ENCODE data around the gene CISD3. TPM values are rescaled to one million over a fixed set of nuclear protein-coding genes. Genes with fewer than 3 reads are reported as not detected.
A peak's percentile ranks its signal among the peaks of the same experiment; 100 is the strongest.

Gene CISD3
- total RNA-seq, 4 donors from 2014 or later = 6.8 to 12.7 (median 10.1) TPM

DNA sequence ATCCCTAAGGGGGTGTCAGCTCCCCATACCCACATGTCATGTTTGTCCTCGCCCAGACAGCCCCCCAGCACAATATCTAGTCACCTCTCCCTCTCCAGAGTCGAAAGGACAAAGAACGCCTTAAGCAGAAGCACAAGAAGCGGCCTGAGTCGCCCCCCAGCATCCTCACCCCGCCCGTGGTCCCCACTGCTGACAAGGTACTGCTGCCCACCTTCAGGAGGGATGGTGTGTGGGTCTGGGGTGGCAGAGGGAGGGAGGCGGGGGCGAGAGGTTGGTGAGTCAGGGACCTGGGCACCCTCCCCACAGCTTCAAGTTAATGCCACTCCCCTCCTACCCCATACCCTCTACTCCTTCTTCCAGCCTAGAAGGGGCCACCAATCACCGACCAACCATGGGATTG is 17.5 kb upstream of the CISD3 start:
- WGBS = 94% methylated on average over 5 of the region's 10 CpGs

DNA sequence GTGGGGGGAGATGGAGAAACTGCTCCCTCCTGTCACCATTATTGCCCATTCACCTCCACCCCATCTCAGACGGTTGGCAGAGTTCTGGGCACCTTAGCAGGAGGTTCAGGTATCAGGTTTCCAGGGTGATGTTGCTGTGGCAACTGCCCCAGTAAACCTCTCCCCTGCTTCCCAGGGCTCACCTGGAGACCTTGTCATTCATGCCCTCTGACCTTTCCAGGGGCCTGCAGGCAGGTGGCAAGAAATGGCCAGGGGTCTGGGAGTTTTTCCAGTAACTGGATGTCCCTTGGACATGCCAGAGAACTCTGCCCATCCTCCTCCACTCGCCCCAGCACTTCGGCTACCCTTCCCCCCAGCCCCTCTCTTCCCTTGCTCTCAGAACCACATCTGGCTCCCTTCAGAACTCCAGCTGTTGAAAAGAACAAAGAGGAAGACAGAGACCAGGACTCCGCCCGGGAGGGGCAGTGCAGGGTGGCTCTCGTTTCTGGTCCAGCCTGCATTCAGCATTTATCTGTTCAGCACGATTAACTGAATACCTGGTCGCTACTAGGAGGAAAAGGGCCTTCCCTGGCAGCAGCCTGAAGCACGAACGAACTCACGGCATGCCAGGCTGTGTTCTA is 16.6 kb upstream of the CISD3 start:
- DNase-seq (ENCODE audit: low spot score in 2 of 2) = no peak
- H3K9me3 ChIP-seq = no peaks in the 10 kb centered on the region
- no peak overlapping the region for H3K27ac ChIP-seq
- TF ChIP-seq, protein P1, sequence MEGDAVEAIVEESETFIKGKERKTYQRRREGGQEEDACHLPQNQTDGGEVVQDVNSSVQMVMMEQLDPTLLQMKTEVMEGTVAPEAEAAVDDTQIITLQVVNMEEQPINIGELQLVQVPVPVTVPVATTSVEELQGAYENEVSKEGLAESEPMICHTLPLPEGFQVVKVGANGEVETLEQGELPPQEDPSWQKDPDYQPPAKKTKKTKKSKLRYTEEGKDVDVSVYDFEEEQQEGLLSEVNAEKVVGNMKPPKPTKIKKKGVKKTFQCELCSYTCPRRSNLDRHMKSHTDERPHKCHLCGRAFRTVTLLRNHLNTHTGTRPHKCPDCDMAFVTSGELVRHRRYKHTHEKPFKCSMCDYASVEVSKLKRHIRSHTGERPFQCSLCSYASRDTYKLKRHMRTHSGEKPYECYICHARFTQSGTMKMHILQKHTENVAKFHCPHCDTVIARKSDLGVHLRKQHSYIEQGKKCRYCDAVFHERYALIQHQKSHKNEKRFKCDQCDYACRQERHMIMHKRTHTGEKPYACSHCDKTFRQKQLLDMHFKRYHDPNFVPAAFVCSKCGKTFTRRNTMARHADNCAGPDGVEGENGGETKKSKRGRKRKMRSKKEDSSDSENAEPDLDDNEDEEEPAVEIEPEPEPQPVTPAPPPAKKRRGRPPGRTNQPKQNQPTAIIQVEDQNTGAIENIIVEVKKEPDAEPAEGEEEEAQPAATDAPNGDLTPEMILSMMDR (IDR thresholded peaks at IDR 0.05) = no peak
- TF ChIP-seq POLR2A (IDR thresholded peaks at IDR 0.05) (no peak), POLR2AphosphoS5 (IDR thresholded peaks at IDR 0.05) (no peak), EP300 (IDR thresholded peaks at IDR 0.05) (no peak)
- peaks cover 83% of the 10 kb centered on the region for H3K36me3 ChIP-seq
- H3K4me3 ChIP-seq = no peak overlapping the region
- WGBS = 53% methylated on average over 8 of the region's 11 CpGs
- no peaks in the 10 kb centered on the region for H3K27me3 ChIP-seq
- peaks cover 16% of the 10 kb centered on the region for H3K4me1 ChIP-seq

More for the DNA sequence above, 17.5 kb upstream of the CISD3 start:
- H3K9me3 ChIP-seq = no peaks in the 10 kb centered on the region
- peaks cover 19% of the 10 kb centered on the region for H3K4me1 ChIP-seq
- no peak overlapping the region for H3K27ac ChIP-seq
- no peaks in the 10 kb centered on the region for H3K27me3 ChIP-seq
- H3K36me3 ChIP-seq = peaks cover 74% of the 10 kb centered on the region
- H3K4me3 ChIP-seq = no peak overlapping the region
- no peak for TF ChIP-seq POLR2A (IDR thresholded peaks at IDR 0.05)
- TF ChIP-seq EP300 (IDR thresholded peaks at IDR 0.05) = no peak
- no peak for TF ChIP-seq POLR2AphosphoS5 (IDR thresholded peaks at IDR 0.05)
- TF ChIP-seq, protein P1 (IDR thresholded peaks at IDR 0.05) = no peak
- DNase-seq (ENCODE audit: low spot score in 2 of 2) = no peak

DNA sequence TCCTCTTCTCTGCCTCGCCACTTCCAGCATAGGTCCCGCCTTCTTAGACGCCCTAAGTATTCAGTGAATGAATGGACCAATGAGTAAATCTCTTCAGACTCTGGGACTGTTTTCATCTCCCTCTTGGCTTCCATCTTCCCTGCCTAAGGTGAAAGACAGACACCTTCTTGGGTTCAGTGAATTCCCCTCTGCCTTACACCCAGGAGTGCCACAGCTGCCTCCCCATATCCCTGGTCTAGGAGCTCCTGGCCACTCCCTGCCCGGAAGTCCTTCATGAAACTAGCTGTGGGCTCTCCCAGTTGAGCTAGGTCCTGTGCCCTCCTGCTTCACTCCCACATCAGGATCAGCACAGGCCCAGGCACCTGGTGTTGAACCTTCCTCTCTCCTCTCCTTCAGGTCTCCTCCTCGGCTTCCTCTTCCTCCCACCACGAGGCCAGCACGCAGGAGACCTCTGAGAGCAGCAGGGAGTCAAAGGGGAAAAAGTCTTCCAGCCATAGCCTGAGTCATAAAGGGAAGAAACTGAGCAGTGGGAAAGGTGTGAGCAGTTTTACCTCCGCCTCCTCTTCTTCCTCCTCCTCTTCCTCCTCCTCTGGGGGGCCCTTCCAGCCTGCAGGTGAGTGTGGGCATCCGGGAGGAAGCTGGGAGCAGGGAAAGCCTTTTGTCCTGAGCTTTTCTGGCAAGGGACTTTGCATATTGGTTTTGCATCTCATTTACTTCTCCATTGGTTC is 14.8 kb upstream of the CISD3 start:
- Histone ChIP-seq H3K4me3 (no peak overlapping the region), H3K36me3 (peaks cover 85% of the 10 kb centered on the region), H3K9me3 (no peaks in the 10 kb centered on the region), H3K27me3 (no peaks in the 10 kb centered on the region), H3K4me1 (peaks cover 10% of the 10 kb centered on the region), H3K27ac (no peak overlapping the region)
- TF ChIP-seq EP300 (IDR thresholded peaks at IDR 0.05) (no peak), POLR2AphosphoS5 (IDR thresholded peaks at IDR 0.05) (no peak), POLR2A (IDR thresholded peaks at IDR 0.05) (no peak)
- TF ChIP-seq, protein P1 (IDR thresholded peaks at IDR 0.05) = no peak
- no peak for DNase-seq (ENCODE audit: low spot score in 2 of 2)
- WGBS = 83% methylated on average over 9 of the region's 9 CpGs

DNA sequence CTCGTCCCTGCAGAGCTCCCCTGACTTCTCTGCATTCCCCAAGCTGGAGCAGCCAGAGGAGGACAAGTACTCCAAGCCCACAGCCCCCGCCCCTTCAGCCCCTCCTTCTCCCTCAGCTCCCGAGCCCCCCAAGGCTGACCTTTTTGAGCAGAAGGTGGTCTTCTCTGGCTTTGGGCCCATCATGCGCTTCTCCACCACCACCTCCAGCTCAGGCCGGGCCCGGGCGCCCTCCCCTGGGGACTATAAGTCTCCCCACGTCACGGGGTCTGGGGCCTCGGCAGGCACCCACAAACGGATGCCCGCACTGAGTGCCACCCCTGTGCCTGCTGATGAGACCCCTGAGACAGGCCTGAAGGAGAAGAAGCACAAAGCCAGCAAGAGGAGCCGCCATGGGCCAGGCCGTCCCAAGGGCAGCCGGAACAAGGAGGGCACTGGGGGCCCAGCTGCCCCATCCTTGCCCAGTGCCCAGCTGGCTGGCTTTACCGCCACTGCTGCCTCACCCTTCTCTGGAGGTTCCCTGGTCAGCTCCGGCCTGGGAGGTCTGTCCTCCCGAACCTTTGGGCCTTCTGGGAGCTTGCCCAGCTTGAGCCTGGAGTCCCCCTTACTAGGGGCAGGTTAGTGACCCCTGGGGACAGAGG is 13.7 kb upstream of the CISD3 start:
- TF ChIP-seq, protein P1 (IDR thresholded peaks at IDR 0.05) = no peak
- TF ChIP-seq POLR2A (IDR thresholded peaks at IDR 0.05) (no peak), EP300 (IDR thresholded peaks at IDR 0.05) (no peak), POLR2AphosphoS5 (IDR thresholded peaks at IDR 0.05) (no peak)
- Histone ChIP-seq H3K27ac (no peak overlapping the region), H3K4me3 (no peak overlapping the region), H3K4me1 (peaks cover 10% of the 10 kb centered on the region), H3K9me3 (no peaks in the 10 kb centered on the region), H3K36me3 (peaks cover 91% of the 10 kb centered on the region), H3K27me3 (no peaks in the 10 kb centered on the region)
- DNase-seq (ENCODE audit: low spot score in 2 of 2) = peak in 1 of 2 donors; percentile 67
- whole genome bisulfite sequencing = 89% methylated on average over 7 of the region's 18 CpGs
